ENCODE results near the gene SH3TC1.

SH3TC1 gene

GRCh38 chr4:8173492-8174242, 25.4 kb upstream of the SH3TC1 start:
- no peaks in the 10 kb centered on the region for H3K4me1 ChIP-seq (ENCODE audit: control insufficient read depth, insufficient read depth, low read length, poor library complexity, severe bottlenecking)
- no peak overlapping the region for H3K27ac ChIP-seq (ENCODE audit: low read depth, low read length, severe bottlenecking)
- peaks cover 3% of the 10 kb centered on the region for H3K9me3 ChIP-seq (ENCODE audit: control insufficient read depth, low read length)
- no peak overlapping the region for H3K4me3 ChIP-seq (ENCODE audit: extremely low read depth, insufficient read depth, low read length, poor library complexity, severe bottlenecking)
- 86 to 93% methylated on average over 8 to 12 of the region's 13 CpGs for WGBS, 2 experiments (ENCODE audit: insufficient coverage in 2 of 2)
- no peaks in the 10 kb centered on the region for H3K36me3 ChIP-seq (ENCODE audit: control insufficient read depth, insufficient read depth, low read length)

GRCh38 chr4:8174970-8175369, 24.1 kb upstream of the SH3TC1 start:
- no peaks in the 10 kb centered on the region for H3K9me3 ChIP-seq (ENCODE audit: control insufficient read depth, low read length)
- no peaks in the 10 kb centered on the region for H3K36me3 ChIP-seq (ENCODE audit: control insufficient read depth, insufficient read depth, low read length)
- H3K4me3 ChIP-seq (ENCODE audit: extremely low read depth, insufficient read depth, low read length, poor library complexity, severe bottlenecking) = no peak overlapping the region
- WGBS, 2 experiments (ENCODE audit: insufficient coverage in 2 of 2) = 91 to 97% methylated on average over 3 of the region's 3 CpGs
- no peaks in the 10 kb centered on the region for H3K4me1 ChIP-seq (ENCODE audit: control insufficient read depth, insufficient read depth, low read length, poor library complexity, severe bottlenecking)
- no peak overlapping the region for H3K27ac ChIP-seq (ENCODE audit: low read depth, low read length, severe bottlenecking)

GRCh38 chr4:8175686-8176085, 23.4 kb upstream of the SH3TC1 start:
- WGBS, 2 experiments (ENCODE audit: insufficient coverage in 2 of 2) = 90 to 97% methylated on average over 6 of the region's 6 CpGs
- Histone ChIP-seq H3K27ac (ENCODE audit: low read depth, low read length, severe bottlenecking) (no peak overlapping the region), H3K36me3 (ENCODE audit: control insufficient read depth, insufficient read depth, low read length) (no peaks in the 10 kb centered on the region), H3K4me3 (ENCODE audit: extremely low read depth, insufficient read depth, low read length, poor library complexity, severe bottlenecking) (no peak overlapping the region), H3K4me1 (ENCODE audit: control insufficient read depth, insufficient read depth, low read length, poor library complexity, severe bottlenecking) (no peaks in the 10 kb centered on the region), H3K9me3 (ENCODE audit: control insufficient read depth, low read length) (no peaks in the 10 kb centered on the region)

- Histone ChIP-seq H3K4me3 (ENCODE audit: extremely low read depth, insufficient read depth, low read length, poor library complexity, severe bottlenecking) (no peak overlapping the region), H3K36me3 (ENCODE audit: control insufficient read depth, insufficient read depth, low read length) (no peaks in the 10 kb centered on the region), H3K4me1 (ENCODE audit: control insufficient read depth, insufficient read depth, low read length, poor library complexity, severe bottlenecking) (no peaks in the 10 kb centered on the region), H3K9me3 (ENCODE audit: control insufficient read depth, low read length) (no peaks in the 10 kb centered on the region), H3K27ac (ENCODE audit: low read depth, low read length, severe bottlenecking) (no peak overlapping the region)
- WGBS, 2 experiments (ENCODE audit: insufficient coverage in 2 of 2) = 44 to 48% methylated on average over 16 to 17 of the region's 17 CpGs
Measured at GRCh38 chr4:8176547-8177399, 22.3 kb upstream of the SH3TC1 start.

GRCh38 chr4:8177552-8177951, 21.5 kb upstream of the SH3TC1 start:
- Histone ChIP-seq H3K27ac (ENCODE audit: low read depth, low read length, severe bottlenecking) (no peak overlapping the region), H3K4me3 (ENCODE audit: extremely low read depth, insufficient read depth, low read length, poor library complexity, severe bottlenecking) (no peak overlapping the region), H3K9me3 (ENCODE audit: control insufficient read depth, low read length) (no peaks in the 10 kb centered on the region), H3K4me1 (ENCODE audit: control insufficient read depth, insufficient read depth, low read length, poor library complexity, severe bottlenecking) (peaks cover 6% of the 10 kb centered on the region), H3K36me3 (ENCODE audit: control insufficient read depth, insufficient read depth, low read length) (no peaks in the 10 kb centered on the region)
- 79 to 86% methylated on average over 4 to 5 of the region's 6 CpGs for WGBS, 2 experiments (ENCODE audit: insufficient coverage in 2 of 2)

GRCh38 chr4:8177956-8178355, 21.1 kb upstream of the SH3TC1 start:
- Histone ChIP-seq H3K9me3 (ENCODE audit: control insufficient read depth, low read length) (no peaks in the 10 kb centered on the region), H3K27ac (ENCODE audit: low read depth, low read length, severe bottlenecking) (no peak overlapping the region), H3K36me3 (ENCODE audit: control insufficient read depth, insufficient read depth, low read length) (no peaks in the 10 kb centered on the region), H3K4me1 (ENCODE audit: control insufficient read depth, insufficient read depth, low read length, poor library complexity, severe bottlenecking) (peaks cover 6% of the 10 kb centered on the region), H3K4me3 (ENCODE audit: extremely low read depth, insufficient read depth, low read length, poor library complexity, severe bottlenecking) (no peak overlapping the region)
- WGBS, 2 experiments (ENCODE audit: insufficient coverage in 2 of 2) = 85 to 94% methylated on average over 6 to 7 of the region's 11 CpGs

- Histone ChIP-seq H3K36me3 (ENCODE audit: control insufficient read depth, insufficient read depth, low read length) (no peaks in the 10 kb centered on the region), H3K4me3 (ENCODE audit: extremely low read depth, insufficient read depth, low read length, poor library complexity, severe bottlenecking) (no peak overlapping the region), H3K4me1 (ENCODE audit: control insufficient read depth, insufficient read depth, low read length, poor library complexity, severe bottlenecking) (peaks cover 9% of the 10 kb centered on the region), H3K9me3 (ENCODE audit: control insufficient read depth, low read length) (no peaks in the 10 kb centered on the region), H3K27ac (ENCODE audit: low read depth, low read length, severe bottlenecking) (no peak overlapping the region)
- WGBS, 2 experiments (ENCODE audit: insufficient coverage in 2 of 2) = 93 to 96% methylated on average over 9 to 10 of the region's 10 CpGs
Measured at GRCh38 chr4:8179074-8179473, 20.0 kb upstream of the SH3TC1 start.

GRCh38 chr4:8179771-8180170, 19.3 kb upstream of the SH3TC1 start:
- no peak overlapping the region for H3K27ac ChIP-seq (ENCODE audit: low read depth, low read length, severe bottlenecking)
- 87 to 88% methylated on average over 9 of the region's 9 CpGs for WGBS, 2 experiments (ENCODE audit: insufficient coverage in 2 of 2)
- H3K9me3 ChIP-seq (ENCODE audit: control insufficient read depth, low read length) = no peaks in the 10 kb centered on the region
- H3K4me1 ChIP-seq (ENCODE audit: control insufficient read depth, insufficient read depth, low read length, poor library complexity, severe bottlenecking) = peaks cover 9% of the 10 kb centered on the region
- H3K36me3 ChIP-seq (ENCODE audit: control insufficient read depth, insufficient read depth, low read length) = no peaks in the 10 kb centered on the region
- no peak overlapping the region for H3K4me3 ChIP-seq (ENCODE audit: extremely low read depth, insufficient read depth, low read length, poor library complexity, severe bottlenecking)

- Histone ChIP-seq H3K4me1 (ENCODE audit: control insufficient read depth, insufficient read depth, low read length, poor library complexity, severe bottlenecking) (peaks cover 9% of the 10 kb centered on the region), H3K9me3 (ENCODE audit: control insufficient read depth, low read length) (no peaks in the 10 kb centered on the region), H3K4me3 (ENCODE audit: extremely low read depth, insufficient read depth, low read length, poor library complexity, severe bottlenecking) (no peak overlapping the region), H3K27ac (ENCODE audit: low read depth, low read length, severe bottlenecking) (no peak overlapping the region), H3K36me3 (ENCODE audit: control insufficient read depth, insufficient read depth, low read length) (no peaks in the 10 kb centered on the region)
- 82 to 88% methylated on average over 7 of the region's 8 CpGs for WGBS, 2 experiments (ENCODE audit: insufficient coverage in 2 of 2)
Measured at GRCh38 chr4:8180310-8181093, 18.6 kb upstream of the SH3TC1 start.

GRCh38 chr4:8181119-8181518, 18.0 kb upstream of the SH3TC1 start:
- WGBS, 2 experiments (ENCODE audit: insufficient coverage in 2 of 2) = 91 to 92% methylated on average over 4 to 5 of the region's 6 CpGs

More at GRCh38 chr4:8181119-8181518, 18.0 kb upstream of the SH3TC1 start:
- peaks cover 9% of the 10 kb centered on the region for H3K4me1 ChIP-seq (ENCODE audit: control insufficient read depth, insufficient read depth, low read length, poor library complexity, severe bottlenecking)
- H3K4me3 ChIP-seq (ENCODE audit: extremely low read depth, insufficient read depth, low read length, poor library complexity, severe bottlenecking) = no peak overlapping the region
- no peak overlapping the region for H3K27ac ChIP-seq (ENCODE audit: low read depth, low read length, severe bottlenecking)
- H3K9me3 ChIP-seq (ENCODE audit: control insufficient read depth, low read length) = no peaks in the 10 kb centered on the region
- no peaks in the 10 kb centered on the region for H3K36me3 ChIP-seq (ENCODE audit: control insufficient read depth, insufficient read depth, low read length)

All from mesodermal cell (in vitro differentiated cells).